HepG2 (cell line): ENCODE results near the gene CSNK1D. TPM values are rescaled to one million over a fixed set of nuclear protein-coding genes. Genes with fewer than 3 reads are reported as not detected.

ENCODE experiments used
- ARNTL ChIP-seq: sonication (generic); formaldehyde crosslinking; IDR thresholded peaks from 2 replicates; pipeline ENCODE4 v1.4.0; 2020; ENCODE audit warnings: mild to moderate bottlenecking, missing genetic modification reagents
- HMGXB4 ChIP-seq, 2 experiments: sonication (generic) in 1 of 2; formaldehyde crosslinking in 1 of 2; IDR thresholded peaks; 2 replicates each; pipeline versions ENCODE4 v1.4.0 to v1.6.1; 2018 to 2020; ENCODE audit warnings: missing genetic modification reagents in 2 of 2, borderline replicate concordance in 1 of 2, low read depth in 1 of 2, mild to moderate bottlenecking in 1 of 2, missing biosample characterization in 1 of 2
- HNRNPK ChIP-seq: fragments of 200-400 bp; formaldehyde crosslinking; IDR thresholded peaks from 2 replicates; pipeline ENCODE4 v1.6.1; 2018; ENCODE audit warnings: low read length, low read depth, moderate library complexity, mild to moderate bottlenecking; ENCODE audit not compliant: poor library complexity, severe bottlenecking
- MTA1 ChIP-seq: sonication (generic); formaldehyde crosslinking; IDR thresholded peaks from 2 replicates; pipeline ENCODE4 v1.4.0; 2020; ENCODE audit warnings: missing genetic modification reagents, mild to moderate bottlenecking, borderline replicate concordance
- NFKB2 ChIP-seq: sonication (generic); formaldehyde crosslinking; IDR thresholded peaks from 2 replicates; pipeline ENCODE4 v1.4.0; 2020; ENCODE audit warnings: missing genetic modification reagents, borderline replicate concordance
- PHF21A ChIP-seq: sonication (generic); formaldehyde crosslinking; IDR thresholded peaks from 2 replicates; pipeline ENCODE4 v1.5.0; 2020; ENCODE audit warnings: mild to moderate bottlenecking, missing genetic modification reagents
- ZBTB20 ChIP-seq: sonication (generic); formaldehyde crosslinking; IDR thresholded peaks from 2 replicates; pipeline ENCODE4 v1.8.1; 2023; ENCODE audit warnings: missing genetic modification reagents, low read depth, mild to moderate bottlenecking, borderline replicate concordance
- ZFAT ChIP-seq: sonication (generic); formaldehyde crosslinking; conservative IDR thresholded peaks from 2 replicates; pipeline ENCODE4 v1.8.1; 2023; ENCODE audit warnings: missing genetic modification reagents, inconsistent platforms
- ZFP36L2 ChIP-seq: sonication (generic); formaldehyde crosslinking; IDR thresholded peaks from 2 replicates; pipeline ENCODE4 v1.4.0; 2020; ENCODE audit warnings: missing genetic modification reagents
- ZNF407 ChIP-seq: sonication (generic); formaldehyde crosslinking; IDR thresholded peaks from one replicate; pipeline ENCODE4 v1.5.1; 2020; ENCODE audit warnings: mild to moderate bottlenecking, missing genetic modification reagents; ENCODE audit errors: not compliant biosample characterization
- ZNF670 ChIP-seq: sonication (generic); formaldehyde crosslinking; IDR thresholded peaks from 2 replicates; pipeline ENCODE4 v1.8.0; 2022; ENCODE audit warnings: mild to moderate bottlenecking, missing genetic modification reagents, borderline replicate concordance
- polyA plus RNA-seq, 8 experiments: library from polyadenylated mRNA; depleted of rRNA in 3 of 8; stranded (reverse) in 7 of 8; unstranded in 1 of 8; fragments of >200 nt; fragmentation: Illumina TruSeq in 4 of 8; extraction: Trizol in 4 of 8; gene quantifications; 2 replicates each; pipeline versions ENCODE4 v1.2.1 to v1.2.3, GENCODE V29; 2011 to 2016; ENCODE audit warnings: low read depth in 4 of 8, missing spikeins in 1 of 8, mixed read lengths in 1 of 8; ENCODE audit not compliant: insufficient read depth in 1 of 8
- total RNA-seq, 5 experiments: library from RNA; depleted of rRNA; stranded (reverse); fragments of >200 nt; fragmentation: Illumina TruSeq; extraction: Trizol; gene quantifications; 2 replicates each; pipeline ENCODE4 v1.2.3, GENCODE V29; 2016; ENCODE audit warnings: low read depth in 1 of 5
- TF ChIP-seq, protein P1 (sequence below), 2 experiments: sonication (generic) in 1 of 2; formaldehyde crosslinking in 1 of 2; IDR thresholded peaks; 2 replicates each; pipeline versions ENCODE4 v1.5.1 to v1.6.1; 2011 to 2020; ENCODE audit warnings: borderline replicate concordance in 1 of 2, low read depth in 1 of 2, low read length in 1 of 2, mild to moderate bottlenecking in 1 of 2, missing genetic modification reagents in 1 of 2, moderate library complexity in 1 of 2
- TF ChIP-seq, protein P2 (sequence below): sonication (generic); formaldehyde crosslinking; IDR thresholded peaks from 2 replicates; pipeline ENCODE4 v1.8.0; 2022; ENCODE audit warnings: mild to moderate bottlenecking, missing genetic modification reagents, moderate library complexity

CSNK1D gene
- total and polyA plus RNA-seq, 2 of the 13 experiments (the other 11 are each of a cell fraction or from before 2014, with no cell fraction given): 31.5 to 128 TPM

- TF ChIP-seq ZNF407 (CRISPR knock-in tag) (no peak), ZBTB20 (CRISPR knock-in tag) (no peak), ZNF670 (CRISPR knock-in tag) (no peak), NFKB2 (CRISPR knock-in tag) (no peak; the same call in 1 of the 2 replicates), ARNTL (CRISPR knock-in tag) (peak; percentile 63; the same call in 1 of the 2 replicates), PHF21A (CRISPR knock-in tag) (peak; percentile 88), HMGXB4 (CRISPR knock-in tag; IDR thresholded peaks at IDR 0.05; ENCODE audit: borderline replicate concordance in 1 of 2, low read depth in 1 of 2) (peak; percentile 6 to 29; a peak in 1 of 4 replicates), ZFP36L2 (no peak), ZFAT (CRISPR knock-in tag) (no peak), HNRNPK (no peak), MTA1 (CRISPR knock-in tag) (no peak; the same call in 1 of the 2 replicates)
- TF ChIP-seq, protein P1, sequence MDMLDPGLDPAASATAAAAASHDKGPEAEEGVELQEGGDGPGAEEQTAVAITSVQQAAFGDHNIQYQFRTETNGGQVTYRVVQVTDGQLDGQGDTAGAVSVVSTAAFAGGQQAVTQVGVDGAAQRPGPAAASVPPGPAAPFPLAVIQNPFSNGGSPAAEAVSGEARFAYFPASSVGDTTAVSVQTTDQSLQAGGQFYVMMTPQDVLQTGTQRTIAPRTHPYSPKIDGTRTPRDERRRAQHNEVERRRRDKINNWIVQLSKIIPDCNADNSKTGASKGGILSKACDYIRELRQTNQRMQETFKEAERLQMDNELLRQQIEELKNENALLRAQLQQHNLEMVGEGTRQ (IDR thresholded peaks at IDR 0.05; ENCODE audit: low read depth, low read length): no peak
- TF ChIP-seq, protein P1 (CRISPR knock-in tag; IDR thresholded peaks at IDR 0.05; ENCODE audit: borderline replicate concordance): no peak
- TF ChIP-seq, protein P2, sequence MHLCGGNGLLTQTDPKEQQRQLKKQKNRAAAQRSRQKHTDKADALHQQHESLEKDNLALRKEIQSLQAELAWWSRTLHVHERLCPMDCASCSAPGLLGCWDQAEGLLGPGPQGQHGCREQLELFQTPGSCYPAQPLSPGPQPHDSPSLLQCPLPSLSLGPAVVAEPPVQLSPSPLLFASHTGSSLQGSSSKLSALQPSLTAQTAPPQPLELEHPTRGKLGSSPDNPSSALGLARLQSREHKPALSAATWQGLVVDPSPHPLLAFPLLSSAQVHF (CRISPR knock-in tag): no peak
These were observed 46.5 kb downstream of the CSNK1D start (continued) for GRCh38 chr17:82226809-82227628.
